DND-41 (cell line): ENCODE results near the gene FOXO6.

Source experiments
- ATAC-seq: fragments of 200-7000 bp; cut with Tn5 transposase; 3 replicates; pipeline ENCODE4 v1.9.1; 2021; ENCODE audit warnings: low read depth; ENCODE audit not compliant: insufficient read depth
- DNase-seq: peaks from one replicate; pipeline ENCODE4 v3.0.0-alpha.2; 2020
- H2AFZ ChIP-seq: 2 replicates; pipeline ENCODE4 v1.6.0; 2012; ENCODE audit warnings: low read depth, low read length
- H3K27ac ChIP-seq: 2 replicates; pipeline ENCODE4 v1.5.1; 2012; ENCODE audit warnings: low read length, inconsistent platforms
- H3K27me3 ChIP-seq: fragments of 200-600 bp; sonication (generic); 2 replicates; pipeline ENCODE4 v1.6.0; 2012; ENCODE audit warnings: low read length, mild to moderate bottlenecking, inconsistent platforms; ENCODE audit not compliant: insufficient read depth, poor library complexity
- H3K36me3 ChIP-seq: 2 replicates; pipeline ENCODE4 v1.5.1; 2012; ENCODE audit warnings: low read length, inconsistent platforms; ENCODE audit not compliant: insufficient read depth
- H3K4me1 ChIP-seq: 2 replicates; pipeline ENCODE4 v1.5.1; 2012; ENCODE audit warnings: mild to moderate bottlenecking, low read length; ENCODE audit not compliant: insufficient read depth
- H3K4me2 ChIP-seq: 2 replicates; pipeline ENCODE4 v1.6.0; 2012; ENCODE audit warnings: mild to moderate bottlenecking, moderate library complexity, low read length, inconsistent platforms; ENCODE audit not compliant: insufficient read depth
- H3K4me3 ChIP-seq, 2 experiments: fragments of 200-600 bp in 1 of 2; shearing (Covaris generic) in 1 of 2; 2 replicates each; pipeline ENCODE4 v1.5.1; 2012 to 2016; ENCODE audit warnings: inconsistent platforms in 2 of 2, low read length in 2 of 2, mild to moderate bottlenecking in 2 of 2, low read depth in 1 of 2, moderate library complexity in 1 of 2
- H3K79me2 ChIP-seq: 2 replicates; pipeline ENCODE4 v1.6.0; 2012; ENCODE audit warnings: low read length, inconsistent platforms; ENCODE audit not compliant: insufficient read depth
- H3K9ac ChIP-seq: 2 replicates; pipeline ENCODE4 v1.6.0; 2012; ENCODE audit warnings: low read depth, mild to moderate bottlenecking, inconsistent platforms, low read length, moderate library complexity
- H3K9me3 ChIP-seq: 2 replicates; pipeline ENCODE4 v1.5.1; 2012; ENCODE audit warnings: low read length, moderate library complexity, mild to moderate bottlenecking, inconsistent platforms; ENCODE audit not compliant: insufficient read depth, severe bottlenecking
- H4K20me1 ChIP-seq: 2 replicates; pipeline ENCODE4 v1.6.0; 2012; ENCODE audit warnings: low read length; ENCODE audit not compliant: insufficient read depth
- EZH2 ChIP-seq: IDR thresholded peaks from 3 replicates; pipeline ENCODE4 v1.6.1; 2012; ENCODE audit warnings: borderline replicate concordance, low read depth, mild to moderate bottlenecking, moderate library complexity, low read length, inconsistent platforms; ENCODE audit not compliant: severe bottlenecking
- TF ChIP-seq, protein P1 (sequence below): IDR thresholded peaks from 2 replicates; pipeline ENCODE4 v1.5.1; 2012; ENCODE audit warnings: borderline replicate concordance, low read length, moderate library complexity, mild to moderate bottlenecking; ENCODE audit not compliant: poor library complexity, severe bottlenecking; ENCODE audit errors: extremely low read depth

Gene FOXO6

DNA sequence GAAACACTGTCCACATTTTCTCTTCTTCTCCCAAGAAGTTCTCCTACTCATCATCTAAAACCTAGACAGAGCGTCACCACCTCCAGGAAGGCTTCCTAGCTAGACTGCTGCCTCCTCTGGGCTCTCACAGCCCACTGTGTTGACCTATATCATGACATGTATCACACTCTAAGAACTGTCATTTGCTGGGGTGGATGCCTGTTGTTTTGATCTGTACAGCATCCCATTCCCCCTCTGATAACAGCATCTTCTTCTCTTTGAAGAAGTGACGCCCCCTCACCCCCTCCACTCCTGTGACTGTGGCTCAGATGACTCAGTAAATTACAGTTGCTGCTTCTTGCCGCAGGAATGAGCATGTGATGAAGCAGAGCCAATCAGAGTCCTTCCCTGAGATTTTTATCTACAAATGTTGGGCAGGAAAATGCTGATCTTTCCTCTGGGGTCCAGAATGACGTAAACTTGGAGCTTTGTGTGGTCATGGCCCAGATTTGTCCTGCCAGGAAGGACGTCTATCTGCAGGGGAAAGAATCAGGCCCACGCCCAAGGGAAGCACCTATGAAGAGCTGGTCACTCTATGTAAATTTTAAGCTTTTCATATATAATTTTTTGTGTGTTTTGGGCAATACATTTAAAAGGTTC is 28.0 kb upstream of the FOXO6 start:
- Histone ChIP-seq H2AFZ (no peak overlapping the region), H3K4me2 (no peak overlapping the region), H3K4me1 (no peaks in the 10 kb centered on the region), H3K36me3 (no peaks in the 10 kb centered on the region), H3K27me3 (peaks cover 3% of the 10 kb centered on the region), H3K9ac (no peak overlapping the region), H3K27ac (no peak overlapping the region), H4K20me1 (0 out of 2 replicates have a peak, but pooled peaks cover 3% of the 10 kb centered on the region), H3K9me3 (no peaks in the 10 kb centered on the region), H3K4me3 (no peak overlapping the region), H3K79me2 (no peaks in the 10 kb centered on the region)
- TF ChIP-seq, protein P1, sequence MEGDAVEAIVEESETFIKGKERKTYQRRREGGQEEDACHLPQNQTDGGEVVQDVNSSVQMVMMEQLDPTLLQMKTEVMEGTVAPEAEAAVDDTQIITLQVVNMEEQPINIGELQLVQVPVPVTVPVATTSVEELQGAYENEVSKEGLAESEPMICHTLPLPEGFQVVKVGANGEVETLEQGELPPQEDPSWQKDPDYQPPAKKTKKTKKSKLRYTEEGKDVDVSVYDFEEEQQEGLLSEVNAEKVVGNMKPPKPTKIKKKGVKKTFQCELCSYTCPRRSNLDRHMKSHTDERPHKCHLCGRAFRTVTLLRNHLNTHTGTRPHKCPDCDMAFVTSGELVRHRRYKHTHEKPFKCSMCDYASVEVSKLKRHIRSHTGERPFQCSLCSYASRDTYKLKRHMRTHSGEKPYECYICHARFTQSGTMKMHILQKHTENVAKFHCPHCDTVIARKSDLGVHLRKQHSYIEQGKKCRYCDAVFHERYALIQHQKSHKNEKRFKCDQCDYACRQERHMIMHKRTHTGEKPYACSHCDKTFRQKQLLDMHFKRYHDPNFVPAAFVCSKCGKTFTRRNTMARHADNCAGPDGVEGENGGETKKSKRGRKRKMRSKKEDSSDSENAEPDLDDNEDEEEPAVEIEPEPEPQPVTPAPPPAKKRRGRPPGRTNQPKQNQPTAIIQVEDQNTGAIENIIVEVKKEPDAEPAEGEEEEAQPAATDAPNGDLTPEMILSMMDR: no peak
- TF ChIP-seq EZH2: no peak
- ATAC-seq: peak; percentile 82
- DNase-seq: peak; percentile 59

DNA sequence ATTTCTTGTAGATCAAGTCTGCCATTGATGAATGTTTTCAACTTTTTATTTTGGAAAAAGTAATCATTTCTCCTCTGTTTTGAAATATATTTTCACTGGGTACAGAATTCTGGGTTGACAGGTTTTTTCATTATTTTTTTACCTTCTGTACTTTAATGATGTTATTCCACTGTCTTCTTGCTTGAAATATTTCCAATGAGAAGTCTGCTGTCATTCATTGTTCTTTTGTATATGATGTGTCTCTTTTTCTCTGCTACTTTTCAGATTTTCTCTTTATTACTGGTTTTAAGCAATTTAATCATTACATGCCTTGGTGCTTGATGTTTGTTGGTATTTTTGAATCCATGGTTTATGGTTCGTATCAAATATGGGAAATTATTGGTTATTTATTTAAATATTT is 22.4 kb upstream of the FOXO6 start:
- H2AFZ ChIP-seq: no peak overlapping the region
- H3K4me3 ChIP-seq: no peak overlapping the region
- DNase-seq (no peak), ATAC-seq (no peak)
- no peaks in the 10 kb centered on the region for H3K9me3 ChIP-seq
- TF ChIP-seq, protein P1: no peak
- TF ChIP-seq EZH2: no peak
- no peak overlapping the region for H3K9ac ChIP-seq
- H3K27ac ChIP-seq: no peak overlapping the region
- H3K27me3 ChIP-seq: peaks cover 9% of the 10 kb centered on the region
- no peaks in the 10 kb centered on the region for H3K4me1 ChIP-seq
- H3K79me2 ChIP-seq: no peaks in the 10 kb centered on the region
- H3K4me2 ChIP-seq: no peak overlapping the region
- no peaks in the 10 kb centered on the region for H4K20me1 ChIP-seq
- H3K36me3 ChIP-seq: no peaks in the 10 kb centered on the region

DNA sequence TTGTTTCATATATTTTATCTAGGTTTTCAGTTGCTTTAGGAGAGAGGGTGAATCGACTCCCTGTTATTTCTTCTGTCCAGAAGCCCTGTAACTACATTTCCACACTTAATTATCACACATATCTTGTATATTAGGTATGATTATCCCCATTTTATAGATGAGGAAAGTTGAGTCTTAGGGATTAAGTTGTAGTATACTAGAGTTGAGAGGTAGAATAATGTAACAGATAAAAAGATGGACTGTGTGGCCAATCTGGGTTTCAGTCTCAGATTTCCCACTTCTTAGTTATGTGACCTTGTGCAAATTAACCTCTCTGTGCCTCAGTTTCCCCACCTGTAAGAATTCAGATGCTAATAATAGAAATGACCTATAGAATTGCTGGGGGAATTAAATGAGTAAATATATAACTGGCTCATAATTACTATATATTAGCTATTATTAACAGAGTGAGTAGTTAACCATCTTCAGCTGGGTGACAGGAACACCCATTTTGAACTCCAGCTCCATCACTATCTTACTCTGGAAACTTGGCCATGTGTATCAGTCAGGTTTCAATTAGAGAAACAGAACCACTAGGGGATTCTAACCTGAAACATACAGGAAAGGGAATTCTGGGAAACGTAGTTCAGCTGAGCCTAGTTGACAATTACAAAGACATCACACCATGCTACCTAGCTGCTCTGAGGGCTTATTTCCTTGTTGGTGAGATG is 20.4 kb upstream of the FOXO6 start:
- Histone ChIP-seq H3K4me1 (no peaks in the 10 kb centered on the region), H3K9ac (no peak overlapping the region), H2AFZ (no peak overlapping the region), H3K4me3 (no peak overlapping the region), H4K20me1 (no peaks in the 10 kb centered on the region), H3K9me3 (no peaks in the 10 kb centered on the region), H3K36me3 (no peaks in the 10 kb centered on the region), H3K4me2 (no peak overlapping the region), H3K27ac (no peak overlapping the region), H3K79me2 (no peaks in the 10 kb centered on the region), H3K27me3 (peaks cover 8% of the 10 kb centered on the region)
- no peak for DNase-seq
- ATAC-seq: no peak
- TF ChIP-seq, protein P1: no peak
- TF ChIP-seq EZH2: no peak
